DOHH2 (cell line): ENCODE data around the gene BATF2.

Experiments
- EZH2phosphoT487 ChIP-seq: fragments of 200-600 bp; sonication (generic); IDR thresholded peaks from 2 replicates; pipeline ENCODE4 v1.6.1; 2017; ENCODE audit warnings: borderline replicate concordance, mild to moderate bottlenecking, antibody characterized with exemption, low read length, moderate library complexity, mixed read lengths
- TF ChIP-seq, protein P1 (sequence below): fragments of 200-600 bp; sonication (generic); IDR thresholded peaks from one replicate; pipeline ENCODE4 v1.5.1; 2014; ENCODE audit warnings: antibody characterized with exemption, mild to moderate bottlenecking, low read depth, low read length; ENCODE audit not compliant: poor library complexity, severe bottlenecking

DNA sequence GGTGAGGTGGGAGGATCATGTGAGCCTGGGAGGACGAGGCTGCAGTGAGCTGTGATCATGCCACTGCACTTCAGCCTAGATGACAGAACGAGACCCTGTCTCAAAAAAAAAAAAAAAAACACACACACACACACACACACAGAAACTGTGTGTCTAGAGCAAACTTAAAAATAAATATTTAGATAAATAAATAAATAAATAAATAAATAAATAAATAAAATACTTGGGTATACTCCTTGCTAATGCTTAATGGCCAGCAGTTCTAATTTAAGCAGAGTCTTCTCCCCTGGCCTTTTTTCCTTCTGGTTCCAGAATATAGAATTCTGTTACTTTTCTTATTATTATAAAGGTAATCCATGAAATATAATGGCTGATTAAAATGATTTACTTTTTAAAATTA lies 12.1 kb upstream of the BATF2 start:
- TF ChIP-seq, protein P1, sequence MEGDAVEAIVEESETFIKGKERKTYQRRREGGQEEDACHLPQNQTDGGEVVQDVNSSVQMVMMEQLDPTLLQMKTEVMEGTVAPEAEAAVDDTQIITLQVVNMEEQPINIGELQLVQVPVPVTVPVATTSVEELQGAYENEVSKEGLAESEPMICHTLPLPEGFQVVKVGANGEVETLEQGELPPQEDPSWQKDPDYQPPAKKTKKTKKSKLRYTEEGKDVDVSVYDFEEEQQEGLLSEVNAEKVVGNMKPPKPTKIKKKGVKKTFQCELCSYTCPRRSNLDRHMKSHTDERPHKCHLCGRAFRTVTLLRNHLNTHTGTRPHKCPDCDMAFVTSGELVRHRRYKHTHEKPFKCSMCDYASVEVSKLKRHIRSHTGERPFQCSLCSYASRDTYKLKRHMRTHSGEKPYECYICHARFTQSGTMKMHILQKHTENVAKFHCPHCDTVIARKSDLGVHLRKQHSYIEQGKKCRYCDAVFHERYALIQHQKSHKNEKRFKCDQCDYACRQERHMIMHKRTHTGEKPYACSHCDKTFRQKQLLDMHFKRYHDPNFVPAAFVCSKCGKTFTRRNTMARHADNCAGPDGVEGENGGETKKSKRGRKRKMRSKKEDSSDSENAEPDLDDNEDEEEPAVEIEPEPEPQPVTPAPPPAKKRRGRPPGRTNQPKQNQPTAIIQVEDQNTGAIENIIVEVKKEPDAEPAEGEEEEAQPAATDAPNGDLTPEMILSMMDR, result no peak
- TF ChIP-seq EZH2phosphoT487, result no peak
